ENCODE results near the gene DEAF1. TPM values are rescaled to one million over a fixed set of nuclear protein-coding genes. Genes with fewer than 3 reads are reported as not detected.
"Not testable (repeated sequence)": the region's sequence is repeated elsewhere in the genome, so short reads cannot be mapped to it uniquely, and the experiment has no call there.

The DEAF1 gene
- total RNA-seq, 1 donor from 2014 or later = 60.5 TPM

DNA sequence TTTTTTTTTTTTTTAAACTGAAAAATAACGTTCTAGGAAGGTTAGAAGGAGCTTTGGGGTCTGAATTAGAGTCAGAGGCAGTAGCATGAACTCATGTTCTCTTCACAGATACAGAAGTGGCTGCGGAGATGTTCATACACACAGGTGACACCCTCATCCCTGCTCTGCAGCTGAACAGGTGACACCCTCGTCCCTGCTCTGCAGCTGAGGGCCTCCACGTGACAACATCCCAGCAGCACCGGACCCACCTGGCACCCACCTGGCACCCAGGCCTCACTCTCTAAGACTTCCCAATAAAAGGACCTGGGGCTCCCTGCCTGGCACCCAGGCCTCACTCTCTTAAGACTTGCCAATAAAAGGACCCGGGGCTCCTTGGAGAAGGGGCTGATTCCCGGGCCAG is 38.2 kb downstream of the DEAF1 start:
- Histone ChIP-seq H3K27me3 (no peaks in the 10 kb centered on the region), H3K36me3 (peaks cover 30 to 58% of the 10 kb centered on the region in 2 donors), H3K27ac (no peak overlapping the region), H3K9me3 (no peaks in the 10 kb centered on the region), H3K4me1 (no peaks in the 10 kb centered on the region), H3K4me3 (no peak overlapping the region)
- TF ChIP-seq, protein P1, sequence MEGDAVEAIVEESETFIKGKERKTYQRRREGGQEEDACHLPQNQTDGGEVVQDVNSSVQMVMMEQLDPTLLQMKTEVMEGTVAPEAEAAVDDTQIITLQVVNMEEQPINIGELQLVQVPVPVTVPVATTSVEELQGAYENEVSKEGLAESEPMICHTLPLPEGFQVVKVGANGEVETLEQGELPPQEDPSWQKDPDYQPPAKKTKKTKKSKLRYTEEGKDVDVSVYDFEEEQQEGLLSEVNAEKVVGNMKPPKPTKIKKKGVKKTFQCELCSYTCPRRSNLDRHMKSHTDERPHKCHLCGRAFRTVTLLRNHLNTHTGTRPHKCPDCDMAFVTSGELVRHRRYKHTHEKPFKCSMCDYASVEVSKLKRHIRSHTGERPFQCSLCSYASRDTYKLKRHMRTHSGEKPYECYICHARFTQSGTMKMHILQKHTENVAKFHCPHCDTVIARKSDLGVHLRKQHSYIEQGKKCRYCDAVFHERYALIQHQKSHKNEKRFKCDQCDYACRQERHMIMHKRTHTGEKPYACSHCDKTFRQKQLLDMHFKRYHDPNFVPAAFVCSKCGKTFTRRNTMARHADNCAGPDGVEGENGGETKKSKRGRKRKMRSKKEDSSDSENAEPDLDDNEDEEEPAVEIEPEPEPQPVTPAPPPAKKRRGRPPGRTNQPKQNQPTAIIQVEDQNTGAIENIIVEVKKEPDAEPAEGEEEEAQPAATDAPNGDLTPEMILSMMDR (IDR thresholded peaks at IDR 0.05) = no peak
- no peak for DNase-seq (ENCODE audit: low spot score in 2 of 2)
- intact Hi-C loops (cut with DNase I) = no loop called here

DNA sequence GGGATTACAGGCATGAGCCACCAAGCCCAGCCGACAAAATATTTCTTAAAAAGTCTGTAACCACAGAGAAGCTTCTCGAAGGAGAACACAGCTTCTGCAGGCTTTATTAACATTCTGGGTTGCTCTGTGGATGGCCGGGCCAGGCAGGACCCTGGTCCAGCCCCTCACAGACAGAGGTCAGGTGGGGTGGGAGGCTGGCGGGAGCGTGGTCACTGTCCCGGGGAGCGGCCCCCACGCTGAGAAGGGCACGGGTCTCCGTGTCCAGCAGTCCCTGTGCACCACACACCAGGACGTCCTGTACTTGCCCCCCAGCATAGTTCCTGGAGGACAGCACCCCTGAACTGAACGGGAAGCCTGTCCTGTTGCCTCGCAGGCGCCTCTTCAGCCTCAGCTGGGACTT is 38.6 kb downstream of the DEAF1 start:
- no peak overlapping the region for H3K27ac ChIP-seq
- no peaks in the 10 kb centered on the region for H3K27me3 ChIP-seq
- DNase-seq (ENCODE audit: low spot score in 2 of 2) = no peak
- H3K9me3 ChIP-seq = no peaks in the 10 kb centered on the region
- H3K4me3 ChIP-seq = no peak overlapping the region
- no peaks in the 10 kb centered on the region for H3K4me1 ChIP-seq
- TF ChIP-seq, protein P1 (IDR thresholded peaks at IDR 0.05) = no peak
- intact Hi-C loops (cut with DNase I) = no loop called here
- H3K36me3 ChIP-seq = peaks cover 27 to 56% of the 10 kb centered on the region in 2 donors

DNA sequence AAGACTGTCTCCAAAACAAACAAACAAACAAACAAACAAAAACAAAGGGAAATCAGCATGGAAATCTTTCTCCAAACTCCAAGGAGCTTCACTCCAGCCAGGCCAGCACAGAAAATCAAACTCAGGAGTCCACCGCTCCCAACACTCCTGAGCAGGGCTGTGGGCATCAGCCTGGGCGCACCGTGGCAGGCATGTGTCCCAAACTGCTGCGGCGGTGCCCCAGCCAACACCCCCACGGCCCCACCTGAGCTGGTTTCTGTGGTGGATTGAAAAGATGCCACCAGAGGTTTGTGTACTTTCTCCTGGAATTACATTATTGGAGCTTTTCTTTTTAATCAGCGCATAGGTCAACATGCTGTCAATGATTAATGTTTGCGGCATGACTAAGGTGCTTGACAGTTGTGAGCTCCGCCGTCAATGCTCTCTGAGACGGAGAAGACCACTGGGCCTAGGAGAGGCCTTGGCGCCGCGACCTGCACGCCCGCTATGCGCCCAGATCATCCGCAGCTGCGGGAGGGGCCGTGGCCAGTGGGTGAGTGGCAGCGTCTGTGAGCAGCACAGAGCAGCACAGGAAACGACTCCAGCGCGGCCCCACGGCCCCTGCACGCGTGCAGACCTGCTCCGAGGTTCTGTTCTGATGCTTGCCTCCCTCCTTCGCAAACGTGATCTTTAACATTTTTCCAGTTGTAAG is 39.8 kb downstream of the DEAF1 start:
- intact Hi-C loops (cut with DNase I) = no loop called here
- Histone ChIP-seq H3K27me3 (no peaks in the 10 kb centered on the region), H3K27ac (no peak overlapping the region), H3K9me3 (no peaks in the 10 kb centered on the region), H3K4me1 (no peaks in the 10 kb centered on the region), H3K4me3 (no peak overlapping the region), H3K36me3 (peaks cover 19 to 57% of the 10 kb centered on the region in 2 donors)
- no peak for DNase-seq (ENCODE audit: low spot score in 2 of 2)
- TF ChIP-seq, protein P1 (IDR thresholded peaks at IDR 0.05) = no peak

DNA sequence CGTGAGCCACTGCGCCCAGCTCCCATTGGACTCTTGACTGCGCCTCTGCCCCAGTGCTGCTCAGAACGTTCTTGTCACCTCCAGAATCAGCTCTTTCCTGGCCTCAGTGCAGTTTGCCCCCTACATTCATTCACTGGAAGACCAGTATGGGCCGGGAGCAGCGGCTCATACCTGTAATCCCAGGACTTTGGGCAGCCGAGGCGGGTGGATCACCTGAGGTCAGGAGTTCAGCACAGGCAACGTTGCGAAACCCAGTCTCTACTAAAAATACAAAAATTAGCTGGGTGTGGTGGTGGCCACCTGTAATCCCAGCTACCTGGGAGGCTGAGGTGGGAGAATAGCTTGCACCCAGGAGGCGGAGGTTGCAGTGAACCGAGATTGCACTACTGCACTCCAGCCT is 40.6 kb downstream of the DEAF1 start:
- intact Hi-C loops (cut with DNase I); H3K4me3 ChIP-seq; H3K4me1 ChIP-seq; H3K27ac ChIP-seq; DNase-seq (ENCODE audit: low spot score in 2 of 2); H3K27me3 ChIP-seq; H3K9me3 ChIP-seq: not testable (repeated sequence)
- H3K36me3 ChIP-seq = peaks cover 17 to 54% of the 10 kb centered on the region in 2 donors

DNA sequence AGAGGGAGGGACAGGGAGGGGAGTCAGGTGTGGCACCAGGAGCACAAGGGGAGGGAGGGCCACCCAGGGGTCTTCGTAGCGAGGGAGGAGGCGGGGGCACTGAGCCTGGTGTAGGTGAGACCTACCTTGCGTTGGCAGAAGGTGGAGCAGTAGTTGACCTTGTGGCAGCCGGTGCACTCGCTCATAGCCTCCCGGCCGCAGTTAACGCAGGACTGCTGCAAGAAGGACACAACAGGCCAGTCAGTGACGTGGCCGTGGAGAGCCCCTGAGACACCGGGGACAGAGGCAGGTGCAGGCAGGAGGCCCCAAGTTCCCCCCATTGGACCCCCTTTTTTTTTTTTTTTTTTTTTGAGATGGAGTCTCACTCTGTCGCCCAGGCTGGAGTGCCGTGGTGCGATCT is 41.2 kb downstream of the DEAF1 start:
- no peak overlapping the region for H3K4me3 ChIP-seq
- H3K27me3 ChIP-seq = no peaks in the 10 kb centered on the region
- intact Hi-C loops (cut with DNase I) = no loop called here

DNA sequence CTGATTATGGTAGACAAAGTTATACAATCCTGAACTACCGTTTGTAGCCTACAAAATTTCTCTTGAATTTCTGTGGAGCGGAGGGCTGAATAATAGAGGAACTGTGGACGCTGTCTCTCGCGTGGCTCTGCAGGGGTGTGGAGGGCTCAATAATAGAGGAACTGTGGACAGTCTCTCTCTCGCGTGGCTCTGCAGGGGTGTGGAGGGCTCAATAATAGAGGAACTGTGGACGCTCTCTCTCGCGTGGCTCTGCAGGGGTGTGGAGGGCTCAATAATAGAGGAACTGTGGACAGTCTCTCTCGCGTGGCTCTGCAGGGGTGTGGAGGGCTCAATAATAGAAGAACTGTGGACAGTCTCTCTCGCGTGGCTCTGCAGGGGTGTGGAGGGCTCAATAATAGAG is 41.9 kb downstream of the DEAF1 start:
- H3K4me3 ChIP-seq; H3K9me3 ChIP-seq; DNase-seq (ENCODE audit: low spot score in 2 of 2); H3K27me3 ChIP-seq; H3K4me1 ChIP-seq; intact Hi-C loops (cut with DNase I); H3K27ac ChIP-seq: not testable (repeated sequence)
- peaks cover 8 to 48% of the 10 kb centered on the region in 2 donors for H3K36me3 ChIP-seq

More for the DNA sequence above, 41.2 kb downstream of the DEAF1 start:
- H3K4me1 ChIP-seq = no peaks in the 10 kb centered on the region
- H3K9me3 ChIP-seq = no peaks in the 10 kb centered on the region
- H3K36me3 ChIP-seq = peaks cover 11 to 54% of the 10 kb centered on the region in 2 donors
- DNase-seq (ENCODE audit: low spot score in 2 of 2) = no peak
- TF ChIP-seq, protein P1 (IDR thresholded peaks at IDR 0.05) = no peak
- no peak overlapping the region for H3K27ac ChIP-seq

DNA sequence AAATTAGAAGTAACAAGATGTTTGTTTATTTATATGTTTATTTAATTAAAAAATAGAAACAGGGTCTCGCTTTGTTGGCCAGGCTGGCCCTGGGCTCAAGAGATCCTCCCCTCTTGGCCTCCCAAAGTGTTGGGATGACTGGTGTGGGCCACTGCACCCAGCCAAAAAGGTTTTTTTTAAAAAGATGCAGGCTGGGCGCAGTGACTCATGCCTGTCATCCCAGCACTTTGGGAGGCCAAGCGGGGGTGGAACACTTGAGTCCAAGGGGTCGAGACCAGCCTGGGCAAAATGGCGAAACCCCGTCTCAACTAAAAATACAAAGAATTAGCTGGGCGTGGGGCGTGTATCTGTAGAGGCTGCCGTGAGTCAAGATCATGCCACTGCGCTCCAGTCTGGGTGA is 44.5 kb downstream of the DEAF1 start:
- H3K36me3 ChIP-seq = peaks cover 9 to 37% of the 10 kb centered on the region in 2 donors
- no peaks in the 10 kb centered on the region for H3K9me3 ChIP-seq
- intact Hi-C loops (cut with DNase I) = no loop called here
- TF ChIP-seq, protein P1 (IDR thresholded peaks at IDR 0.05) = no peak
- no peak overlapping the region for H3K27ac ChIP-seq
- H3K27me3 ChIP-seq = no peaks in the 10 kb centered on the region
- DNase-seq (ENCODE audit: low spot score in 2 of 2) = no peak
- H3K4me3 ChIP-seq = no peak overlapping the region
- H3K4me1 ChIP-seq = no peaks in the 10 kb centered on the region

DNA sequence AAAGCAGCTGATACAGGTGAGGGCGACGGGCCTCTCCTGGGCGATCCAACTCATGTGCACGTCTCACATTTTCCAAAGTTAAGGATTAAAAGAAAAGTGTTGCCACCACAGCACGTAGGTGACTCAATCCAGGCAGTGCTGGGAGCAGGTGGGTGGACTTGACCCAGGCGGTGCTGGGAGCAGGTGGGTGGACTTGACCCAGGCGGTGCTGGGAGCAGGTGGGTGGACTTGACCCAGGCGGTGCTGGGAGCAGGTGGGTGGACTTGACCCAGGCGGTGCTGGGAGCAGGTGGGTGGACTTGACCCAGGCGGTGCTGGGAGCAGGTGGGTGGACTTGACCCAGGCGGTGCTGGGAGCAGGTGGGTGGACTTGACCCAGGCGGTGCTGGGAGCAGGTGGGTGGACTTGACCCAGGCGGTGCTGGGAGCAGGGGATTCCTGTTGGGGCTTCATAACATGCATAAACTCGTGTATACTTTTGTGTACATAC is 47.3 kb downstream of the DEAF1 start:
- H3K9me3 ChIP-seq; H3K4me3 ChIP-seq; H3K27ac ChIP-seq; intact Hi-C loops (cut with DNase I); DNase-seq (ENCODE audit: low spot score in 2 of 2); H3K4me1 ChIP-seq; H3K27me3 ChIP-seq: not testable (repeated sequence)
- peaks cover 13 to 39% of the 10 kb centered on the region in 2 donors for H3K36me3 ChIP-seq
